Measurements from ENCODE around the gene SEPTIN14.
"Not testable (repeated sequence)": the region's sequence is repeated elsewhere in the genome, so short reads cannot be mapped to it uniquely, and the experiment has no call there.

Gene SEPTIN14

GRCh38 chr7:55862652-55863051, at the start of gene SEPTIN14:
TSS of gene SEPTIN14 (minus strand) at chr7:55862752. CDS start at chr7:55861996, 756 bp downstream.
- not testable (repeated sequence) for DNase-seq

GRCh38 chr7:55903985-55904759, 41.6 kb upstream of the SEPTIN14 start:
- no peak for DNase-seq

- not testable (repeated sequence) for DNase-seq
Observed at GRCh38 chr7:55901059-55901458, 38.5 kb upstream of the SEPTIN14 start.

- DNase-seq, result no peak
Observed at GRCh38 chr7:55898287-55898686, 35.7 kb upstream of the SEPTIN14 start.

- DNase-seq, result no peak
Observed at GRCh38 chr7:55895021-55895420, 32.5 kb upstream of the SEPTIN14 start.

- DNase-seq, result no peak
Observed at GRCh38 chr7:55893940-55894339, 31.4 kb upstream of the SEPTIN14 start.

GRCh38 chr7:55888378-55888777, 25.8 kb upstream of the SEPTIN14 start:
- not testable (repeated sequence) for DNase-seq

- no peak for DNase-seq
Observed at GRCh38 chr7:55887821-55888247, 25.3 kb upstream of the SEPTIN14 start.

- DNase-seq, result no peak
Observed at GRCh38 chr7:55884321-55884720, 21.8 kb upstream of the SEPTIN14 start.

GRCh38 chr7:55878691-55879090, 16.1 kb upstream of the SEPTIN14 start:
- no peak for DNase-seq

- DNase-seq, result no peak
Observed at GRCh38 chr7:55877308-55877707, 14.8 kb upstream of the SEPTIN14 start.

- no peak for DNase-seq
Observed at GRCh38 chr7:55873765-55874164, 11.2 kb upstream of the SEPTIN14 start.

- no peak for DNase-seq
Observed at GRCh38 chr7:55871932-55872485, 9.5 kb upstream of the SEPTIN14 start.

- DNase-seq, result not testable (repeated sequence)
Observed at GRCh38 chr7:55868989-55869388, 6.4 kb upstream of the SEPTIN14 start.

- not testable (repeated sequence) for DNase-seq
Observed at GRCh38 chr7:55845164-55845563, 17.4 kb downstream of the SEPTIN14 start.

- no peak for DNase-seq
Observed at GRCh38 chr7:55838595-55838994, 24.0 kb downstream of the SEPTIN14 start.

- no peak for DNase-seq
Observed at GRCh38 chr7:55827577-55827976, 35.0 kb downstream of the SEPTIN14 start.

- no peak for DNase-seq
Observed at GRCh38 chr7:55818686-55819085, 43.9 kb downstream of the SEPTIN14 start.

- not testable (repeated sequence) for DNase-seq
Observed at GRCh38 chr7:55797260-55797659, 65.3 kb downstream of the SEPTIN14 start.

GRCh38 chr7:55794527-55794926, 68.0 kb downstream of the SEPTIN14 start:
- DNase-seq, result no peak

- DNase-seq, result no peak
Observed at GRCh38 chr7:55792048-55792447, 70.5 kb downstream of the SEPTIN14 start.

- no peak for DNase-seq
Observed at GRCh38 chr7:55787796-55788195, 74.8 kb downstream of the SEPTIN14 start.

GRCh38 chr7:55786901-55787300, 75.7 kb downstream of the SEPTIN14 start:
- no peak for DNase-seq

GRCh38 chr7:55785444-55785843, 77.1 kb downstream of the SEPTIN14 start:
- not testable (repeated sequence) for DNase-seq

GRCh38 chr7:55784151-55784550, 78.4 kb downstream of the SEPTIN14 start:
- DNase-seq, result no peak

Data from NCI-H1436 treated with DMSO at 0.1 percent for 48 hours (cell line).